HepG2 (cell line): ENCODE results near the gene FSD2.

Experiments
- BHLHE40 ChIP-seq: IDR thresholded peaks from 2 replicates; pipeline ENCODE4 v1.6.1; 2011; ENCODE audit warnings: low read length, improper control_type of control experiment
- CTCF ChIP-seq: sonication (generic); formaldehyde crosslinking; IDR thresholded peaks from 2 replicates; pipeline ENCODE4 v1.5.0; 2020; ENCODE audit warnings: mild to moderate bottlenecking, missing genetic modification reagents, moderate library complexity
- EP300 ChIP-seq, 3 experiments: sonication (generic) in 1 of 3; formaldehyde crosslinking in 1 of 3; IDR thresholded peaks; 2 replicates each; pipeline versions ENCODE4 v1.5.1 to v1.6.1; 2011 to 2020; ENCODE audit warnings: low read depth in 2 of 3, low read length in 2 of 3, borderline replicate concordance in 1 of 3, improper control_type of control experiment in 1 of 3, mild to moderate bottlenecking in 1 of 3, missing genetic modification reagents in 1 of 3, moderate library complexity in 1 of 3
- HOXA3 ChIP-seq: sonication (generic); formaldehyde crosslinking; IDR thresholded peaks from 2 replicates; pipeline ENCODE4 v1.5.0; 2020; ENCODE audit warnings: missing genetic modification reagents
- RFX5 ChIP-seq: IDR thresholded peaks from 2 replicates; pipeline ENCODE4 v1.6.1; 2011; ENCODE audit warnings: low read depth, low read length, improper control_type of control experiment
- SALL2 ChIP-seq: sonication (generic); formaldehyde crosslinking; IDR thresholded peaks from 2 replicates; pipeline ENCODE4 v1.8.1; 2023; ENCODE audit warnings: mild to moderate bottlenecking, missing genetic modification reagents, inconsistent platforms
- ZFP1 ChIP-seq: IDR thresholded peaks from 2 replicates; pipeline ENCODE4 v1.6.1; 2016
- ZNF335 ChIP-seq: sonication (generic); formaldehyde crosslinking; IDR thresholded peaks from 2 replicates; pipeline ENCODE4 v1.4.0; 2020; ENCODE audit warnings: missing genetic modification reagents
- TF ChIP-seq, protein P1 (sequence below): IDR thresholded peaks from 2 replicates; pipeline ENCODE4 v1.6.1; 2012; ENCODE audit warnings: inconsistent platforms

GRCh38 chr15:82764740-82765139 is 41.1 kb downstream of the FSD2 start:
- no peak for TF ChIP-seq ZFP1 (CRISPR knock-in tag)
- TF ChIP-seq EP300 (IDR thresholded peaks at IDR 0.05; ENCODE audit: low read depth in 2 of 2, low read length in 2 of 2), result no peak
- no peak for TF ChIP-seq EP300 (CRISPR knock-in tag; IDR thresholded peaks at IDR 0.05; ENCODE audit: borderline replicate concordance)
- TF ChIP-seq, protein P1, sequence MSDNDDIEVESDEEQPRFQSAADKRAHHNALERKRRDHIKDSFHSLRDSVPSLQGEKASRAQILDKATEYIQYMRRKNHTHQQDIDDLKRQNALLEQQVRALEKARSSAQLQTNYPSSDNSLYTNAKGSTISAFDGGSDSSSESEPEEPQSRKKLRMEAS, result no peak
- no peak for TF ChIP-seq SALL2 (CRISPR knock-in tag)
- no peak for TF ChIP-seq BHLHE40
- TF ChIP-seq CTCF (CRISPR knock-in tag), result no peak
- TF ChIP-seq RFX5, result no peak
- TF ChIP-seq HOXA3 (CRISPR knock-in tag), result no peak
- TF ChIP-seq ZNF335, result no peak
